HepG2 (cell line): ENCODE data around the gene SQSTM1. TPM values are rescaled to one million over a fixed set of nuclear protein-coding genes. Genes with fewer than 3 reads are reported as not detected.
A peak's percentile ranks its signal among the peaks of the same experiment; 100 is the strongest.

Experiments used
- AHR ChIP-seq: IDR thresholded peaks from 2 replicates; pipeline ENCODE4 v1.6.1; 2018; ENCODE audit warnings: missing genetic modification reagents, missing compliant biosample characterization
- EP300 ChIP-seq, 3 experiments: sonication (generic) in 1 of 3; formaldehyde crosslinking in 1 of 3; IDR thresholded peaks; 2 replicates each; pipeline versions ENCODE4 v1.5.1 to v1.6.1; 2011 to 2020; ENCODE audit warnings: low read depth in 2 of 3, low read length in 2 of 3, borderline replicate concordance in 1 of 3, improper control_type of control experiment in 1 of 3, mild to moderate bottlenecking in 1 of 3, missing genetic modification reagents in 1 of 3, moderate library complexity in 1 of 3
- USF2 ChIP-seq, 2 experiments: sonication (generic) in 1 of 2; formaldehyde crosslinking in 1 of 2; IDR thresholded peaks; 2 replicates each; pipeline versions ENCODE4 v1.5.1 to v1.6.1; 2011 to 2020; ENCODE audit warnings: borderline replicate concordance in 1 of 2, low read depth in 1 of 2, low read length in 1 of 2, mild to moderate bottlenecking in 1 of 2, missing genetic modification reagents in 1 of 2, moderate library complexity in 1 of 2
- ZHX2 ChIP-seq, 2 experiments: sonication (generic) in 1 of 2; formaldehyde crosslinking in 1 of 2; IDR thresholded peaks; 2 replicates each; pipeline versions ENCODE4 v1.6.1 to v1.9.0; 2014 to 2022; ENCODE audit warnings: antibody characterized with exemption in 1 of 2, borderline replicate concordance in 1 of 2, inconsistent platforms in 1 of 2, low read depth in 1 of 2, missing genetic modification reagents in 1 of 2
- ZNF367 ChIP-seq: sonication (generic); formaldehyde crosslinking; IDR thresholded peaks from 2 replicates; pipeline ENCODE4 v1.4.0; 2020; ENCODE audit warnings: missing genetic modification reagents, borderline replicate concordance
- ZSCAN21 ChIP-seq: sonication (generic); formaldehyde crosslinking; IDR thresholded peaks from 2 replicates; pipeline ENCODE4 v1.8.0; 2022; ENCODE audit warnings: mild to moderate bottlenecking, missing genetic modification reagents, moderate library complexity, borderline replicate concordance
- polyA plus RNA-seq, 8 experiments: library from polyadenylated mRNA; depleted of rRNA in 3 of 8; stranded (reverse) in 7 of 8; unstranded in 1 of 8; fragments of >200 nt; fragmentation: Illumina TruSeq in 4 of 8; extraction: Trizol in 4 of 8; gene quantifications; 2 replicates each; pipeline versions ENCODE4 v1.2.1 to v1.2.3, GENCODE V29; 2011 to 2016; ENCODE audit warnings: low read depth in 4 of 8, missing spikeins in 1 of 8, mixed read lengths in 1 of 8; ENCODE audit not compliant: insufficient read depth in 1 of 8
- total RNA-seq, 5 experiments: library from RNA; depleted of rRNA; stranded (reverse); fragments of >200 nt; fragmentation: Illumina TruSeq; extraction: Trizol; gene quantifications; 2 replicates each; pipeline ENCODE4 v1.2.3, GENCODE V29; 2016; ENCODE audit warnings: low read depth in 1 of 5
- TF ChIP-seq, protein P1 (sequence below): sonication (generic); formaldehyde crosslinking; IDR thresholded peaks from 2 replicates; pipeline ENCODE4 v1.4.0; 2020; ENCODE audit warnings: missing genetic modification reagents
- TF ChIP-seq, protein P2 (sequence below): sonication (generic); formaldehyde crosslinking; conservative IDR thresholded peaks from 2 replicates; pipeline ENCODE4 v1.4.0; 2020; ENCODE audit warnings: mild to moderate bottlenecking, missing genetic modification reagents, moderate library complexity

The SQSTM1 gene
- total and polyA plus RNA-seq, 2 of the 13 experiments (the other 11 are each of a cell fraction or from before 2014, with no cell fraction given), result 90.9 to 160 TPM

- no peak for TF ChIP-seq ZHX2 (IDR thresholded peaks at IDR 0.05; ENCODE audit: low read depth)
- TF ChIP-seq ZHX2 (CRISPR knock-in tag; IDR thresholded peaks at IDR 0.05; ENCODE audit: borderline replicate concordance), result no peak
- no peak for TF ChIP-seq ZNF367
- no peak for TF ChIP-seq AHR (CRISPR knock-in tag)
- TF ChIP-seq USF2 (IDR thresholded peaks at IDR 0.05; ENCODE audit: low read depth, low read length), result no peak
- no peak for TF ChIP-seq USF2 (CRISPR knock-in tag; IDR thresholded peaks at IDR 0.05; ENCODE audit: borderline replicate concordance)
- TF ChIP-seq ZSCAN21 (CRISPR knock-in tag), result no peak
- TF ChIP-seq, protein P1, sequence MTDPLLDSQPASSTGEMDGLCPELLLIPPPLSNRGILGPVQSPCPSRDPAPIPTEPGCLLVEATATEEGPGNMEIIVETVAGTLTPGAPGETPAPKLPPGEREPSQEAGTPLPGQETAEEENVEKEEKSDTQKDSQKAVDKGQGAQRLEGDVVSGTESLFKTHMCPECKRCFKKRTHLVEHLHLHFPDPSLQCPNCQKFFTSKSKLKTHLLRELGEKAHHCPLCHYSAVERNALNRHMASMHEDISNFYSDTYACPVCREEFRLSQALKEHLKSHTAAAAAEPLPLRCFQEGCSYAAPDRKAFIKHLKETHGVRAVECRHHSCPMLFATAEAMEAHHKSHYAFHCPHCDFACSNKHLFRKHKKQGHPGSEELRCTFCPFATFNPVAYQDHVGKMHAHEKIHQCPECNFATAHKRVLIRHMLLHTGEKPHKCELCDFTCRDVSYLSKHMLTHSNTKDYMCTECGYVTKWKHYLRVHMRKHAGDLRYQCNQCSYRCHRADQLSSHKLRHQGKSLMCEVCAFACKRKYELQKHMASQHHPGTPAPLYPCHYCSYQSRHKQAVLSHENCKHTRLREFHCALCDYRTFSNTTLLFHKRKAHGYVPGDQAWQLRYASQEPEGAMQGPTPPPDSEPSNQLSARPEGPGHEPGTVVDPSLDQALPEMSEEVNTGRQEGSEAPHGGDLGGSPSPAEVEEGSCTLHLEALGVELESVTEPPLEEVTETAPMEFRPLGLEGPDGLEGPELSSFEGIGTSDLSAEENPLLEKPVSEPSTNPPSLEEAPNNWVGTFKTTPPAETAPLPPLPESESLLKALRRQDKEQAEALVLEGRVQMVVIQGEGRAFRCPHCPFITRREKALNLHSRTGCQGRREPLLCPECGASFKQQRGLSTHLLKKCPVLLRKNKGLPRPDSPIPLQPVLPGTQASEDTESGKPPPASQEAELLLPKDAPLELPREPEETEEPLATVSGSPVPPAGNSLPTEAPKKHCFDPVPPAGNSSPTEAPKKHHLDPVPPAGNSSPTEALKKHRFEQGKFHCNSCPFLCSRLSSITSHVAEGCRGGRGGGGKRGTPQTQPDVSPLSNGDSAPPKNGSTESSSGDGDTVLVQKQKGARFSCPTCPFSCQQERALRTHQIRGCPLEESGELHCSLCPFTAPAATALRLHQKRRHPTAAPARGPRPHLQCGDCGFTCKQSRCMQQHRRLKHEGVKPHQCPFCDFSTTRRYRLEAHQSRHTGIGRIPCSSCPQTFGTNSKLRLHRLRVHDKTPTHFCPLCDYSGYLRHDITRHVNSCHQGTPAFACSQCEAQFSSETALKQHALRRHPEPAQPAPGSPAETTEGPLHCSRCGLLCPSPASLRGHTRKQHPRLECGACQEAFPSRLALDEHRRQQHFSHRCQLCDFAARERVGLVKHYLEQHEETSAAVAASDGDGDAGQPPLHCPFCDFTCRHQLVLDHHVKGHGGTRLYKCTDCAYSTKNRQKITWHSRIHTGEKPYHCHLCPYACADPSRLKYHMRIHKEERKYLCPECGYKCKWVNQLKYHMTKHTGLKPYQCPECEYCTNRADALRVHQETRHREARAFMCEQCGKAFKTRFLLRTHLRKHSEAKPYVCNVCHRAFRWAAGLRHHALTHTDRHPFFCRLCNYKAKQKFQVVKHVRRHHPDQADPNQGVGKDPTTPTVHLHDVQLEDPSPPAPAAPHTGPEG (CRISPR knock-in tag), result no peak
- no peak for TF ChIP-seq EP300 (IDR thresholded peaks at IDR 0.05; ENCODE audit: low read depth in 2 of 2, low read length in 2 of 2)
- TF ChIP-seq EP300 (CRISPR knock-in tag; IDR thresholded peaks at IDR 0.05; ENCODE audit: borderline replicate concordance), result no peak
- TF ChIP-seq, protein P2, sequence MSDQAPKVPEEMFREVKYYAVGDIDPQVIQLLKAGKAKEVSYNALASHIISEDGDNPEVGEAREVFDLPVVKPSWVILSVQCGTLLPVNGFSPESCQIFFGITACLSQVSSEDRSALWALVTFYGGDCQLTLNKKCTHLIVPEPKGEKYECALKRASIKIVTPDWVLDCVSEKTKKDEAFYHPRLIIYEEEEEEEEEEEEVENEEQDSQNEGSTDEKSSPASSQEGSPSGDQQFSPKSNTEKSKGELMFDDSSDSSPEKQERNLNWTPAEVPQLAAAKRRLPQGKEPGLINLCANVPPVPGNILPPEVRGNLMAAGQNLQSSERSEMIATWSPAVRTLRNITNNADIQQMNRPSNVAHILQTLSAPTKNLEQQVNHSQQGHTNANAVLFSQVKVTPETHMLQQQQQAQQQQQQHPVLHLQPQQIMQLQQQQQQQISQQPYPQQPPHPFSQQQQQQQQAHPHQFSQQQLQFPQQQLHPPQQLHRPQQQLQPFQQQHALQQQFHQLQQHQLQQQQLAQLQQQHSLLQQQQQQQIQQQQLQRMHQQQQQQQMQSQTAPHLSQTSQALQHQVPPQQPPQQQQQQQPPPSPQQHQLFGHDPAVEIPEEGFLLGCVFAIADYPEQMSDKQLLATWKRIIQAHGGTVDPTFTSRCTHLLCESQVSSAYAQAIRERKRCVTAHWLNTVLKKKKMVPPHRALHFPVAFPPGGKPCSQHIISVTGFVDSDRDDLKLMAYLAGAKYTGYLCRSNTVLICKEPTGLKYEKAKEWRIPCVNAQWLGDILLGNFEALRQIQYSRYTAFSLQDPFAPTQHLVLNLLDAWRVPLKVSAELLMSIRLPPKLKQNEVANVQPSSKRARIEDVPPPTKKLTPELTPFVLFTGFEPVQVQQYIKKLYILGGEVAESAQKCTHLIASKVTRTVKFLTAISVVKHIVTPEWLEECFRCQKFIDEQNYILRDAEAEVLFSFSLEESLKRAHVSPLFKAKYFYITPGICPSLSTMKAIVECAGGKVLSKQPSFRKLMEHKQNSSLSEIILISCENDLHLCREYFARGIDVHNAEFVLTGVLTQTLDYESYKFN (CRISPR knock-in tag), result peak; percentile 83
These were observed 4.0 kb downstream of the SQSTM1 start (continued) for GRCh38 chr5:179824745-179825112.
